ENCODE data around the gene PVALEF.

- no peak for TF ChIP-seq CTCF (conservative IDR thresholded peaks at IDR 0.05 in 1 of 2, IDR thresholded peaks at IDR 0.05 in 1 of 2; ENCODE audit: low read depth in 1 of 2, low read length in 2 of 2)
- TF ChIP-seq EZH2 (IDR thresholded peaks at IDR 0.05; ENCODE audit: low read length, missing control alignments): peak; percentile 0
Measured at GRCh38 chr17:81121841-81122733, 43.2 kb upstream of the PVALEF start.
